GM19193 (cell line): ENCODE data around the gene CDH18.

Experiments used
- POLR2A ChIP-seq: IDR thresholded peaks from 4 replicates; pipeline ENCODE4 v1.6.1; 2011; ENCODE audit not compliant: insufficient read depth, insufficient read length; ENCODE audit errors: extremely low read depth

CDH18 gene

GRCh38 chr5:19987612-19988361 is at the start of gene CDH18:
CDH18 (minus strand) TSS chr5:19988200; CDS start chr5:19838986, 149,214 bp downstream.
- no peak for TF ChIP-seq POLR2A

GRCh38 chr5:20034717-20035116 is 46.7 kb upstream of the CDH18 start:
- TF ChIP-seq POLR2A = no peak

GRCh38 chr5:20033881-20034280 is 45.9 kb upstream of the CDH18 start:
- TF ChIP-seq POLR2A = no peak

GRCh38 chr5:20032896-20033295 is 44.9 kb upstream of the CDH18 start:
- no peak for TF ChIP-seq POLR2A

- TF ChIP-seq POLR2A = no peak
Measured at GRCh38 chr5:20030125-20030524, 42.1 kb upstream of the CDH18 start.

- TF ChIP-seq POLR2A = no peak
Measured at GRCh38 chr5:20029266-20029665, 41.3 kb upstream of the CDH18 start.

GRCh38 chr5:20028506-20028905 is 40.5 kb upstream of the CDH18 start:
- no peak for TF ChIP-seq POLR2A

GRCh38 chr5:20023686-20024180 is 35.7 kb upstream of the CDH18 start:
- TF ChIP-seq POLR2A = no peak

GRCh38 chr5:20020247-20020646 is 32.2 kb upstream of the CDH18 start:
- TF ChIP-seq POLR2A = no peak

- TF ChIP-seq POLR2A = no peak
Measured at GRCh38 chr5:20017021-20017420, 29.0 kb upstream of the CDH18 start.

GRCh38 chr5:20000416-20000815 is 12.4 kb upstream of the CDH18 start:
- no peak for TF ChIP-seq POLR2A

- no peak for TF ChIP-seq POLR2A
Measured at GRCh38 chr5:19988457-19988856, 457 bp upstream of the CDH18 start.

- TF ChIP-seq POLR2A = no peak
Measured at GRCh38 chr5:19986806-19987205, 1.2 kb downstream of the CDH18 start.

GRCh38 chr5:19986031-19986619 is 1.9 kb downstream of the CDH18 start:
- no peak for TF ChIP-seq POLR2A

GRCh38 chr5:19978476-19978875 is 9.5 kb downstream of the CDH18 start:
- no peak for TF ChIP-seq POLR2A

- no peak for TF ChIP-seq POLR2A
Measured at GRCh38 chr5:19977099-19977498, 10.9 kb downstream of the CDH18 start.

GRCh38 chr5:19975795-19976194 is 12.2 kb downstream of the CDH18 start:
- TF ChIP-seq POLR2A = no peak

- TF ChIP-seq POLR2A = no peak
Measured at GRCh38 chr5:19960451-19960850, 27.5 kb downstream of the CDH18 start.
